ENCODE data around the gene MIER2.

MIER2 gene

GRCh38 chr19:283395-283794 lies 61.2 kb downstream of the MIER2 start:
- TF ChIP-seq REST (IDR thresholded peaks at IDR 0.05; ENCODE audit: insufficient read depth in 1 of 2, low read depth in 2 of 2, low read length in 2 of 2) (no peak), FOXP2 (optimal IDR thresholded peaks at IDR 0.05; ENCODE audit: borderline replicate concordance, extremely low read depth, extremely low read length, insufficient read depth) (no peak)

GRCh38 chr19:282501-282900 lies 62.1 kb downstream of the MIER2 start:
- TF ChIP-seq TAF1 (IDR thresholded peaks at IDR 0.05; ENCODE audit: borderline replicate concordance, insufficient read depth, low read length) (no peak), FOXP2 (optimal IDR thresholded peaks at IDR 0.05; ENCODE audit: borderline replicate concordance, extremely low read depth, extremely low read length, insufficient read depth) (no peak), SIN3A (IDR thresholded peaks at IDR 0.05; ENCODE audit: borderline replicate concordance, insufficient read depth, low read length) (no peak), REST (IDR thresholded peaks at IDR 0.05; ENCODE audit: insufficient read depth in 1 of 2, low read depth in 2 of 2, low read length in 2 of 2) (no peak), POLR2AphosphoS5 (IDR thresholded peaks at IDR 0.05; ENCODE audit: low read depth, low read length) (no peak)

- TF ChIP-seq TAF1 (IDR thresholded peaks at IDR 0.05; ENCODE audit: borderline replicate concordance, insufficient read depth, low read length) (no peak), REST (IDR thresholded peaks at IDR 0.05; ENCODE audit: insufficient read depth in 1 of 2, low read depth in 2 of 2, low read length in 2 of 2) (no peak), POLR2AphosphoS5 (IDR thresholded peaks at IDR 0.05; ENCODE audit: low read depth, low read length) (no peak)
Measured at GRCh38 chr19:281992-282391, 62.6 kb downstream of the MIER2 start.

GRCh38 chr19:281156-281853 lies 63.3 kb downstream of the MIER2 start:
- TF ChIP-seq POLR2AphosphoS5 (IDR thresholded peaks at IDR 0.05; ENCODE audit: low read depth, low read length), result no peak
- TF ChIP-seq TAF1 (IDR thresholded peaks at IDR 0.05; ENCODE audit: borderline replicate concordance, insufficient read depth, low read length), result no peak
- TF ChIP-seq REST (IDR thresholded peaks at IDR 0.05; ENCODE audit: insufficient read depth in 1 of 2, low read depth in 2 of 2, low read length in 2 of 2), result no peak
- no peak for TF ChIP-seq SIN3A (IDR thresholded peaks at IDR 0.05; ENCODE audit: borderline replicate concordance, insufficient read depth, low read length)

- TF ChIP-seq TAF1 (IDR thresholded peaks at IDR 0.05; ENCODE audit: borderline replicate concordance, insufficient read depth, low read length), result no peak
- no peak for TF ChIP-seq SIN3A (IDR thresholded peaks at IDR 0.05; ENCODE audit: borderline replicate concordance, insufficient read depth, low read length)
- no peak for TF ChIP-seq POLR2AphosphoS5 (IDR thresholded peaks at IDR 0.05; ENCODE audit: low read depth, low read length)
- no peak for TF ChIP-seq FOXP2 (optimal IDR thresholded peaks at IDR 0.05; ENCODE audit: borderline replicate concordance, extremely low read depth, extremely low read length, insufficient read depth)
- TF ChIP-seq REST (IDR thresholded peaks at IDR 0.05; ENCODE audit: insufficient read depth in 1 of 2, low read depth in 2 of 2, low read length in 2 of 2), result no peak
Measured at GRCh38 chr19:280541-281009, 64.0 kb downstream of the MIER2 start.

Data from PFSK-1 (cell line).